ENCODE measurements around the gene OR8J1.
"Not testable (repeated sequence)": the region's sequence is repeated elsewhere in the genome, so short reads cannot be mapped to it uniquely, and the experiment has no call there.

The OR8J1 gene, protein sequence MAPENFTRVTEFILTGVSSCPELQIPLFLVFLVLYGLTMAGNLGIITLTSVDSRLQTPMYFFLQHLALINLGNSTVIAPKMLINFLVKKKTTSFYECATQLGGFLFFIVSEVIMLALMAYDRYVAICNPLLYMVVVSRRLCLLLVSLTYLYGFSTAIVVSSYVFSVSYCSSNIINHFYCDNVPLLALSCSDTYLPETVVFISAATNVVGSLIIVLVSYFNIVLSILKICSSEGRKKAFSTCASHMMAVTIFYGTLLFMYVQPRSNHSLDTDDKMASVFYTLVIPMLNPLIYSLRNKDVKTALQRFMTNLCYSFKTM

DNA sequence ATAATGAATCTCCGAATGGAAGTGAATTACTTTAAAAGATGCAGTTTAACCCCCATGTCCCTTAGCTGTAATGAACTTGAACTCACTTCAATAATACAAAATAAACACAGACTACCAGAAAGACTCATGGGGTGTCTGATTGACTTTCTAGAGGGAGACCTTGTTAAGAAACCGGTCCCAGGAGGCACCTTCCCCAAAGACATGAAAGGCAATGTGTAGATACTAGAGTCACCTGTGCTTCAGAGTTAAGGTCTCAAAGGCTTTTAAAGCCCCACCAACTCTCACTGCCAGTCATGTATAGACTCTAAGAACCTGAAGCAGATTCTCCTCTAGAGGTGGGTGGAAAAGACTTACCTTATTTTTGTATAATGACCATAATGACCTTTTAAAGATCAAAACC is at the start of gene OR8J1:
Gene OR8J1 (plus strand): TSS at position 301 of the 400 bp plus-strand sequence. CDS start 5,956 bp downstream, outside the sequence.
- H3K4me3 Mint-ChIP-seq: no peak within 1 kb of the TSS
- no peaks in the 10 kb centered on the region for H3K36me3 Mint-ChIP-seq (ENCODE audit: low read depth)
- no peaks in the 10 kb centered on the region for H3K27me3 Mint-ChIP-seq
- H3K27ac Mint-ChIP-seq: no peak within 1 kb of the TSS
- H3K4me1 Mint-ChIP-seq (ENCODE audit: low read depth): no peaks in the 10 kb centered on the region
- no peaks in the 10 kb centered on the region for H3K9me3 Mint-ChIP-seq
- intact Hi-C loops (cut with micrococcal nuclease): no loop called here

DNA sequence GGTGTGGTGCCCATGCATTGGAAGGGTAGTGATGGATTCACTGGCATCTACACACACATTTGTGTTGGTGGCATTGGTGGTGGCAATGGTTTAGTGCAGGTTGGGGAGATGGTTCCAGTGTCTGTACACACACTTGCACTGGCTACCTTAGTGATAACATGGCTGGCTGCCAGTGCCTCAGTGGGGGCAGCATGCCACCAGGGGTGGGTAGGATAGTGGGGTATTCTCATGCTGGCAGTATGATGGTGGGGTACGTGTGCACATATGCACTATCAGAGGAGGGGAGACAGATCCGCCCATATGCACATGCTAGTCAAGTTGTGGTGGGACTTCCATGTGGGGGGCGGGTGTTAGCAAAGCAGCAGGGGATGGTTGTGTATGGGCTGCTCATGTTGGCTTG is 46.3 kb upstream of the OR8J1 start:
- no peaks in the 10 kb centered on the region for H3K36me3 Mint-ChIP-seq (ENCODE audit: low read depth)
- no peak overlapping the region for H3K4me3 Mint-ChIP-seq
- no peaks in the 10 kb centered on the region for H3K27me3 Mint-ChIP-seq
- no peaks in the 10 kb centered on the region for H3K4me1 Mint-ChIP-seq (ENCODE audit: low read depth)
- H3K9me3 Mint-ChIP-seq: peaks cover 81% of the 10 kb centered on the region
- intact Hi-C loops (cut with micrococcal nuclease): no loop called here
- no peak overlapping the region for H3K27ac Mint-ChIP-seq

DNA sequence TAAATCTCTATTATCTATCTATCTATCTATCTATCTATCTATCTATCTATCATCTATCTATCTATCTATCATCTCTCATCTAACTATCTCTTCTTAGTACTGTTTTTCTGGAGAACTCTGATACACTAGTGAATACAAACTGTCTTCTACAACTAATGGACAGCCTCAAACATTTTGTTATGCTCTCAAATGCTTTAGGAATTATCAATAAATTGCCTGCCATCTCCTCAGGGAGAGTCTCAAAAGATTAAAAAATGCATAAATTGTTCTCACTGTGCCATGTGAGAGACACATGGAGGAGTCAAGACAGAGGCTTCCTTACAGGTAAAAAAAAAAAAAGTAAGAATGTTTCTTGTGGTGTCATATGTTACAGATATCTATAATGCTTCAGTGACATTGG is 39.2 kb upstream of the OR8J1 start, which contains the start of gene OR8K3:
Gene OR8K3 (plus strand): TSS at position 301 of the 400 bp plus-strand sequence. CDS start 3,163 bp downstream, outside the sequence.
- H3K4me1 Mint-ChIP-seq (ENCODE audit: low read depth): no peaks in the 10 kb centered on the region
- no peak within 1 kb of the TSS for H3K27ac Mint-ChIP-seq
- H3K36me3 Mint-ChIP-seq (ENCODE audit: low read depth): no peaks in the 10 kb centered on the region
- H3K4me3 Mint-ChIP-seq: no peak within 1 kb of the TSS
- H3K27me3 Mint-ChIP-seq: no peaks in the 10 kb centered on the region
- intact Hi-C loops (cut with micrococcal nuclease): no loop called here
- H3K9me3 Mint-ChIP-seq: peaks cover 17% of the 10 kb centered on the region

DNA sequence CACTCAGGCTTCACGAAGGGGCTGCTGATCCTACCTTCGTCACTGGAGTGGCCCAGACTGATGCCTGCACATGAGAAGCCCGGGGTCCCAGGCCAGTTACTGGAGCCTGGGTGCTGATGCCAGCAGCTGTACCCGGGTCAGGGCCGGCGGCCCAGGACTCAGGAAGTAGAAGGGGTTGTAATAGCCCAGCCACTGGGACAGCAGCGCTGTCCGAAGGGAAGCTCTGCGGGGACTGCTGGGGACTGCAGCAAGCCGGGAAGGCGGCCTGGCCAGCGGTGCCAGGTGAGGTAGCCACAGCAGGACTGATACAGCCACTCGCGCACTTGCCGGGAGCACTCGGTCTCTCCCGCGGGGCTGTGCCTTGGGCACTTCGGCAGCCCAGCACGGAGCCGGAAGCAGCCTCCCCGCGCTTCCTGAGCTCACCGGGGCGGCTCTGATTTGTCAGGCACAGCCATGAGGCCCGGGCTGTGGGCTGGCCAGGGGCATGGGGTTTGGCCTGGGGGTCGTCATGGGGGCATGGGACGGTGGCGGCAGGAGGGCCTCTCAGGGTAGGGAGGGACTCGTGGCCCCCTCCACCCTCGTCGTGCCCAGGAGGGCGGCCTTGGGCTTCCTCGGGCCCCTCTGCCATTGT is 22.1 kb upstream of the OR8J1 start:
- H3K36me3 Mint-ChIP-seq (ENCODE audit: low read depth): no peaks in the 10 kb centered on the region
- no peak overlapping the region for H3K27ac Mint-ChIP-seq
- no peaks in the 10 kb centered on the region for H3K27me3 Mint-ChIP-seq
- no peaks in the 10 kb centered on the region for H3K4me1 Mint-ChIP-seq (ENCODE audit: low read depth)
- peaks cover 24% of the 10 kb centered on the region for H3K9me3 Mint-ChIP-seq
- intact Hi-C loops (cut with micrococcal nuclease): no loop called here
- no peak overlapping the region for H3K4me3 Mint-ChIP-seq

DNA sequence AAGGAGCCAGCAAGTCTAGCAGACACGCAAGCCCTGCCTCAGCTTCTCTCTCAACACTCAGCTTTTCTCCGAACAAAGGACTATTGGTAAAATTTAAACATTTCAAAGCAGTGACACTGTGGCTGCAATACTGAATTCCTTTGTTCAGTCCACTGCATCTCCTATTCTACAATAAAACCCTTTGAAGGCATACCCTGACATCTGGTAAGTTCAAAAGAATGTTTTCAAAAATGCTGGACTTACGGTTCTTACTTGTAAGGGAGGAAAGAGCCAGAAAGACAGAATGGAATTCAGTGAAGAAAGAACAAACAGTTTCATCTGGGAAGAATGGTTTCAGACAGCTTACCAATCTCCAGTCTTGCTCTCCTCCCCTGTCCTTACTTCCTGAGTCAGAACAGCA is 20.9 kb upstream of the OR8J1 start:
- Mint-ChIP-seq H3K27me3 (no peaks in the 10 kb centered on the region), H3K27ac (no peak overlapping the region), H3K9me3 (peaks cover 30% of the 10 kb centered on the region), H3K4me3 (no peak overlapping the region), H3K4me1 (ENCODE audit: low read depth) (no peaks in the 10 kb centered on the region), H3K36me3 (ENCODE audit: low read depth) (no peaks in the 10 kb centered on the region)
- intact Hi-C loops (cut with micrococcal nuclease): no loop called here

DNA sequence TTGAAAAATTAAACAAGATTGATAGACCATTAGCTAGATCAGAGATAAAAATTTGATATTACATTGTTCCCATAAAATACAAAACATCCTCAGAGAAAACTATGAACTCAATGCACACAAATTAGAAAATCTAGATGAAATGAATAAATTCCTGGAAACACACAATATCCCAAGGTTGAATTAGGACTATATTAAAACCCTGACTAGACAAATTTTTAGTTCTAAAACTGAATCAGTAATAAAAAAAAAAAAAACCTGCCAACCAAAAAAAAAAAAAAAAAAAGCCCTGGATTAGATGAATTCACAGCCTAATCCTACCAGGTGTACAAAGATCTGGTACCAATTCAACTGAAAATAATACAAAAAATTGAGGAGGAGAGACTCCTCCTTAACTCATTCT is 13.8 kb upstream of the OR8J1 start:
- H3K27ac Mint-ChIP-seq: no peak overlapping the region
- intact Hi-C loops (cut with micrococcal nuclease): no loop called here
- H3K4me3 Mint-ChIP-seq: no peak overlapping the region
- H3K36me3 Mint-ChIP-seq (ENCODE audit: low read depth): no peaks in the 10 kb centered on the region
- no peaks in the 10 kb centered on the region for H3K27me3 Mint-ChIP-seq
- H3K4me1 Mint-ChIP-seq (ENCODE audit: low read depth): no peaks in the 10 kb centered on the region
- H3K9me3 Mint-ChIP-seq: peaks cover 57% of the 10 kb centered on the region

DNA sequence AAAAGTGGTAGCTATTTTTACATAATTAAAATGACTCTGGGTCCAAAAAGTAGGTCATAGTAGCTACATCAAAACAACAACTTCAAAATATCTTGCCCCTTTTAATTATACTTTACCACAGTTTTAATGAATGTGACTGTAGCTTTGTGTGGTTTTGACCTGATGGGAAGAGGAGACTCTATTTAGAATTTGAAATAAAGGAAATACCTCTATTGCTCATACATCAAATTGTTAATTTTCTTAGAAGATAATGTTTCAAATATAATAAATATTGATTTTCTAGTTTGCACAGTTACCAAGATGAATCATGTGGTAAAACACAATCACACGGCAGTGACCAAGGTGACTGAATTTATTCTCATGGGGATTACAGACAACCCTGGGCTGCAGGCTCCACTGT is 8.4 kb upstream of the OR8J1 start, which contains the start of gene OR8K1:
Gene OR8K1 (plus strand): TSS at position 301 of the 400 bp plus-strand sequence. CDS start 0 bp downstream, at position 301.
- Mint-ChIP-seq H3K36me3 (ENCODE audit: low read depth) (no peaks in the 10 kb centered on the region), H3K27ac (no peak within 1 kb of the TSS), H3K9me3 (peaks cover 22% of the 10 kb centered on the region), H3K4me1 (ENCODE audit: low read depth) (no peaks in the 10 kb centered on the region), H3K4me3 (no peak within 1 kb of the TSS), H3K27me3 (no peaks in the 10 kb centered on the region)
- intact Hi-C loops (cut with micrococcal nuclease): no loop called here

DNA sequence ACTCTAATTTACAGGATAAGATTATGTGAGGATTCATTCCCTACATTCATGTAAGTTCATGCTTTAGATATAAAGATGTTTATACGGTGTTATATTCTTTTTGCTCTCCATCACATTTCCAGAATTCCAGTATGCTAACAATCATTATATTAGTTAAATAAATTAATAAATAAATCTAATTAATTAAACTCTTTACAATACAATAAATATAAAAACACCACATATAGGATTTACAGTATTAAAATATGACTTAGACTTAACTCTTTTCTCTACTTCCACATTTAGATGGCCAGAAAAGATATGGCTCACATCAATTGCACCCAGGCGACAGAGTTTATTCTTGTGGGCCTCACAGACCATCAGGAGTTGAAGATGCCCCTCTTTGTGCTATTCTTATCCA is 21.2 kb downstream of the OR8J1 start, which contains the start of gene OR8U1:
Gene OR8U1 (plus strand): TSS at position 301 of the 400 bp plus-strand sequence. CDS start 0 bp downstream, at position 301.
- Mint-ChIP-seq H3K36me3 (ENCODE audit: low read depth) (no peaks in the 10 kb centered on the region), H3K4me3 (no peak within 1 kb of the TSS), H3K9me3 (peaks cover 16% of the 10 kb centered on the region), H3K27ac (no peak within 1 kb of the TSS), H3K27me3 (no peaks in the 10 kb centered on the region), H3K4me1 (ENCODE audit: low read depth) (no peaks in the 10 kb centered on the region)
- intact Hi-C loops (cut with micrococcal nuclease): no loop called here

DNA sequence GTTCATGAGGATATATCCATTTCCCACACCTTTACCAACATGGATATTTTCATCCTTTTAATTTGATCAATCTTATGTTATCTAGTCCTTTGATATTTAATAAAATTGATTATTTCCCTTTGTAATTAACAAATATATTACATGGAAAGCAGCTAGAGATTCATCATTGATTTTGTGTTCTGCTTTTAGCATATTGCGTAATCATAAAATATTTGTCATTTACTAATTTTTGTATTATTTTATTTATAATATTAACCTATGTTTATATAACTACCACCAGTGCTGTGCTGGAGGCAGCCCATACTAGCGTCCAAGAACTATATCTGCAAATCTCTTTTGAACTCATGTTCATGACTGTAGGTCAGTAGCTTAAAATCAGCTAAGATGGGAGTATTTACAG is 26.0 kb downstream of the OR8J1 start:
- Mint-ChIP-seq H3K27me3 (no peaks in the 10 kb centered on the region), H3K9me3 (peaks cover 10% of the 10 kb centered on the region), H3K27ac (no peak overlapping the region), H3K36me3 (ENCODE audit: low read depth) (no peaks in the 10 kb centered on the region), H3K4me1 (ENCODE audit: low read depth) (no peaks in the 10 kb centered on the region), H3K4me3 (no peak overlapping the region)
- intact Hi-C loops (cut with micrococcal nuclease): no loop called here

DNA sequence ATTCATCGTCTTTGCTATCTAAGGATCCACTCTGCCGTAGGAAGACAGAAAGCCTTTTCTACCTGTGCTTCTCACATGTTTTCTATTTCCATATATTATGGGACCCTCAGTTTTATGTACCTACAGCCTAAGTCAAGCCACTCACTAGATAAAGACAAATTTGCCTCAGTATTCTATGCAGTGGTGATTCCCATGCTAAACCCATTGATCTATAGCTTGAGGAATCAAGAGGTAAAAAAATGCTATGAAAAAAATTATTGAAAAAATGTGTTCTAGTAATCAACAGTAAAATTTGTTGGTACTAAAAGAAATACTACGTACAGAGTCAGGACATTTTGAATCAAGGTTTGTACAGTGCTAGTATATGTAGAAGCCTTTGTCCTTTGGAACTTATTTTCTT is 40.3 kb downstream of the OR8J1 start:
- Mint-ChIP-seq H3K27ac (no peak overlapping the region), H3K4me1 (ENCODE audit: low read depth) (no peaks in the 10 kb centered on the region), H3K9me3 (no peaks in the 10 kb centered on the region), H3K27me3 (no peaks in the 10 kb centered on the region), H3K4me3 (no peak overlapping the region), H3K36me3 (ENCODE audit: low read depth) (no peaks in the 10 kb centered on the region)
- intact Hi-C loops (cut with micrococcal nuclease): no loop called here

DNA sequence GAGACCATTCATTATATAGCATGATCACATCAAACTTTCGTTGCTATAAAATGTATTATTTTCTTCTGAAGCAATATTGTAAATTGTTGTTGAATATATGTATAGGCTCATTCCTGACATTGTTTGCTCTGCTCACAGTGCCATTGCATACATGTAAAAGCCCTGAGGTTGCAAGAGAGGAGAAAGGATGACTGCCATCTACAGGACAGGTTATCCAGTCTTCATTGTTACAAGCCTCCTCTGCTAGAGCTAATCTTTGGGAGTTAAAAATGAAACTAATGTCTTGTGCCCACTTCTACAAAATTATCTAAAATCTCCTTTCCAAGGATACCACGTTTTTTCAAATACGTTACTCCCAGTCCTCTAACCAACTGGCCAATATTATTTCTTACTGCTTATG is 42.0 kb downstream of the OR8J1 start:
- H3K27me3 Mint-ChIP-seq: no peaks in the 10 kb centered on the region
- H3K4me1 Mint-ChIP-seq (ENCODE audit: low read depth): no peaks in the 10 kb centered on the region
- H3K27ac Mint-ChIP-seq: no peak overlapping the region
- no peak overlapping the region for H3K4me3 Mint-ChIP-seq
- intact Hi-C loops (cut with micrococcal nuclease): no loop called here
- H3K36me3 Mint-ChIP-seq (ENCODE audit: low read depth): no peaks in the 10 kb centered on the region
- H3K9me3 Mint-ChIP-seq: peaks cover 6% of the 10 kb centered on the region

DNA sequence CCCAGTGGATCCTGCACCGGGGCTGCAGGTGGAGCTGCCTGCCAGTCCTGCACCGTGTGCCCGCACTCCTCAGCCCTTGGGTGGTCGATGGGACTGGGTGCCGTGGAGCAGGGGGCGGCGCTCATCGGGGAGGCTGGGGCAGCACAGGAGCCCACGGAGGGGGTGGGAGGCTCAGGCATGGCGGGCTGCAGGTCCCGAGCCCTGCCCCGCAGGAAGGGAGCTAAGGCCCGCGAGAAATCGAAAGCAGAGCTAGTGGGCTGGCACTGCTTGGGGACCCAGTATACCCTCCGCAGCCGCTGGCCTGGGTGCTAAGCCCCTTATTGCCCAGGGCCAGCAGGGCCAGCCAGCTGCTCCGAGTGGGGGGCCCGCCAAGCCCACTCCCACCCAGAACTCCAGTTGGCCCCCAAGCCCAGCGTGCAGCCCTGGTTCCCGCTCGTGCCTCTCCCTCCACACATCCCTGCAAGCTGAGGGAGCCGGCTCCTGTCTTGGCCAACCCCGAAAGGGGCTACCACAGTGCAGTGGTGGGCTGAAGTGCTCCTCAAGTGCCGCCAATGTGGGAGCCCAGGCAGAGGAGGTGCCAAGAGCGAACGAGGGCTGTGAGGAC is 47.9 kb downstream of the OR8J1 start:
- H3K36me3 Mint-ChIP-seq (ENCODE audit: low read depth); H3K4me1 Mint-ChIP-seq (ENCODE audit: low read depth); intact Hi-C loops (cut with micrococcal nuclease); H3K27me3 Mint-ChIP-seq; H3K4me3 Mint-ChIP-seq; H3K27ac Mint-ChIP-seq: not testable (repeated sequence)
- peaks cover 39% of the 10 kb centered on the region for H3K9me3 Mint-ChIP-seq

DNA sequence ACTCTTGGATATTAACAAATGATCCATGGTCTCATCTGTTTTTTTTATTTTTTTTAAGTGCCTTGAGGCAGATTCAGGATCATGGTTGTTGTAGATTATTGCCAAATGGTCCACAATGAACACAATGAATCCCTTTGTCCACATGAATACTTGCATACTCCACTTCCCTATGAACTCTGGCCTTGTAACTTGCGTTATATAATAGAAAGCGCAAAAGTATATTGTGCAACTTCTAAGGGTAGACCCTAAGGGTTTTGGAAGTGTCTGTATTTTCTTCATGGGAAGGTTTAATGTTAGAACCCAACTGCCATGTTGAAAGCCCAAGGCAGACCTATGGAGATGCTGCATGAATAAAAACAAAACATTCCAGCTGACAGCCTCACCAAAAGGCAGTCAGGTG is 50.3 kb downstream of the OR8J1 start:
- Mint-ChIP-seq H3K9me3 (peaks cover 64% of the 10 kb centered on the region), H3K27ac (no peak overlapping the region), H3K27me3 (no peaks in the 10 kb centered on the region), H3K4me1 (ENCODE audit: low read depth) (no peaks in the 10 kb centered on the region), H3K36me3 (ENCODE audit: low read depth) (no peaks in the 10 kb centered on the region), H3K4me3 (no peak overlapping the region)
- intact Hi-C loops (cut with micrococcal nuclease): no loop called here

DNA sequence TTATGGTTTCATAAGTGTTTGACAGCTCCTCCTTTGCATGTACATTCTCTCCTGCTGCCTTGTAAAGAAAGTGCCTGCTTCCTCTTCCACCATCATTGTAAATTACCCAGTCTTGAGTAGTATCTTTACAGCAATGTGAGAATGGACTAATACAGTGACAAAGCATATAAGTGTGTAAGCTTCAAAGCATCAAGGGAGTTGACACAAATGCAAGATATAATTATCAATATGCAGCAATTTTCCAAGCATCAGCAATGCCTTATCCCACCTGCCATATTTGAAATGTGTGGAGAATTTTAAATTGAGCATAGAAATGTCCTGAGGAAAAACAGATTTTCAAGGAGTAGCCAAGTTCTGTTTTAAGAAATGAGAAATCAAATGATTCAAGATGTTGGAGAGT is 56.7 kb downstream of the OR8J1 start:
- no peak overlapping the region for H3K4me3 Mint-ChIP-seq

More for the DNA sequence above, 56.7 kb downstream of the OR8J1 start:
- intact Hi-C loops (cut with micrococcal nuclease): no loop called here
- no peaks in the 10 kb centered on the region for H3K27me3 Mint-ChIP-seq
- H3K27ac Mint-ChIP-seq: no peak overlapping the region
- H3K36me3 Mint-ChIP-seq (ENCODE audit: low read depth): no peaks in the 10 kb centered on the region
- H3K9me3 Mint-ChIP-seq: peaks cover 44% of the 10 kb centered on the region
- no peaks in the 10 kb centered on the region for H3K4me1 Mint-ChIP-seq (ENCODE audit: low read depth)

All from dendritic cell treated with granulocyte-macrophage colony-stimulating factor and Interleukin-4, amounts not matched to agents 40 ng/mL and 50 ng/mL, for 4 days (primary cell).